Activated T-cell treated with anti-CD3 and anti-CD28 coated beads, Interleukin-2, amount 50 U/mL, for 1 hour (primary cell): ENCODE measurements around the gene WDR37.

Source experiments
- DNase-seq: peaks from one replicate; pipeline ENCODE4 v3.0.0-alpha.2; 2020

Gene WDR37

GRCh38 chr10:1130995-1131790 is 75.0 kb downstream of the WDR37 start:
- no peak for DNase-seq

GRCh38 chr10:1132584-1132983 is 76.4 kb downstream of the WDR37 start:
- DNase-seq = no peak

- no peak for DNase-seq
These were observed 77.4 kb downstream of the WDR37 start for GRCh38 chr10:1133495-1134045.

GRCh38 chr10:1134156-1134555 is 78.0 kb downstream of the WDR37 start:
- no peak for DNase-seq

- DNase-seq = no peak
These were observed 80.1 kb downstream of the WDR37 start for GRCh38 chr10:1136268-1136667.

- DNase-seq = no peak
These were observed 81.4 kb downstream of the WDR37 start for GRCh38 chr10:1137499-1138163.

- DNase-seq = no peak
These were observed 82.3 kb downstream of the WDR37 start for GRCh38 chr10:1138529-1138928.

- no peak for DNase-seq
These were observed 85.1 kb downstream of the WDR37 start for GRCh38 chr10:1141261-1141660.

- DNase-seq = no peak
These were observed 85.5 kb downstream of the WDR37 start for GRCh38 chr10:1141701-1142100.

- DNase-seq = no peak
These were observed 86.4 kb downstream of the WDR37 start for GRCh38 chr10:1142596-1142995.

- DNase-seq = no peak
These were observed 91.6 kb downstream of the WDR37 start for GRCh38 chr10:1147810-1148209.

GRCh38 chr10:1148855-1149605 is 92.8 kb downstream of the WDR37 start:
- DNase-seq = no peak

GRCh38 chr10:1149793-1150637 is 93.8 kb downstream of the WDR37 start:
- no peak for DNase-seq

GRCh38 chr10:1150638-1150955 is 94.4 kb downstream of the WDR37 start:
- no peak for DNase-seq

- no peak for DNase-seq
These were observed 95.2 kb downstream of the WDR37 start for GRCh38 chr10:1151076-1152033.

GRCh38 chr10:1152386-1153250 is 96.4 kb downstream of the WDR37 start:
- no peak for DNase-seq

GRCh38 chr10:1153251-1153763 is 97.1 kb downstream of the WDR37 start:
- no peak for DNase-seq

GRCh38 chr10:1153805-1154351 is 97.7 kb downstream of the WDR37 start:
- no peak for DNase-seq

- DNase-seq = no peak
These were observed 98.5 kb downstream of the WDR37 start for GRCh38 chr10:1154531-1155295.
